Suppressor macrophage treated with lipopolysaccharide for 4 hours (primary cell): ENCODE results near the gene QRFP.

ENCODE experiments used
- DNase-seq: peaks from one replicate; pipeline ENCODE4 v3.0.0-alpha.2; 2020

Gene QRFP

GRCh38 chr9:130888146-130888885, 8.3 kb downstream of the QRFP start:
- DNase-seq = no peak

GRCh38 chr9:130887494-130888144, 9.0 kb downstream of the QRFP start:
- DNase-seq = no peak

GRCh38 chr9:130886981-130887380, 9.6 kb downstream of the QRFP start:
- no peak for DNase-seq

GRCh38 chr9:130885484-130886375, 10.9 kb downstream of the QRFP start:
- no peak for DNase-seq

DNA sequence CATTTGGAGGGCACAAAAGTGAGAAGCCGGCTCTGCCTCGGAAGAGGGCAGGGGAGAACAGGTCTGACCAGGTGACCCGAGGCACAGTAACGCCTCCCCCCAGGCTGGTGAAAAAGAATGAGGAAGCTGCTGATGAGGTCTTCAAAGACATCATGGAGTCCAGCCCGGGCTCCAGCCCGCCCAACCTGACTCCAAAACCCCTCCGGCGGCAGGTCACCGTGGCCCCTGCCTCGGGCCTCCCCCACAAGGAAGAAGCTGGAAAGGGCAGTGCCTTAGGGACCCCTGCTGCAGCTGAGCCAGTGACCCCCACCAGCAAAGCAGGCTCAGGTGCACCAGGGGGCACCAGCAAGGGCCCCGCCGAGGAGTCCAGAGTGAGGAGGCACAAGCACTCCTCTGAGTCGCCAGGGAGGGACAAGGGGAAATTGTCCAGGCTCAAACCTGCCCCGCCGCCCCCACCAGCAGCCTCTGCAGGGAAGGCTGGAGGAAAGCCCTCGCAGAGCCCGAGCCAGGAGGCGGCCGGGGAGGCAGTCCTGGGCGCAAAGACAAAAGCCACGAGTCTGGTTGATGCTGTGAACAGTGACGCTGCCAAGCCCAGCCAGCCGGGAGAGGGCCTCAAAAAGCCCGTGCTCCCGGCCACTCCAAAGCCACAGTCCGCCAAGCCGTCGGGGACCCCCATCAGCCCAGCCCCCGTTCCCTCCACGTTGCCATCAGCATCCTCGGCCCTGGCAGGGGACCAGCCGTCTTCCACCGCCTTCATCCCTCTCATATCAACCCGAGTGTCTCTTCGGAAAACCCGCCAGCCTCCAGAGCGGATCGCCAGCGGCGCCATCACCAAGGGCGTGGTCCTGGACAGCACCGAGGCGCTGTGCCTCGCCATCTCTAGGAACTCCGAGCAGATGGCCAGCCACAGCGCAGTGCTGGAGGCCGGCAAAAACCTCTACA, 11.8 kb downstream of the QRFP start:
- DNase-seq = no peak

DNA sequence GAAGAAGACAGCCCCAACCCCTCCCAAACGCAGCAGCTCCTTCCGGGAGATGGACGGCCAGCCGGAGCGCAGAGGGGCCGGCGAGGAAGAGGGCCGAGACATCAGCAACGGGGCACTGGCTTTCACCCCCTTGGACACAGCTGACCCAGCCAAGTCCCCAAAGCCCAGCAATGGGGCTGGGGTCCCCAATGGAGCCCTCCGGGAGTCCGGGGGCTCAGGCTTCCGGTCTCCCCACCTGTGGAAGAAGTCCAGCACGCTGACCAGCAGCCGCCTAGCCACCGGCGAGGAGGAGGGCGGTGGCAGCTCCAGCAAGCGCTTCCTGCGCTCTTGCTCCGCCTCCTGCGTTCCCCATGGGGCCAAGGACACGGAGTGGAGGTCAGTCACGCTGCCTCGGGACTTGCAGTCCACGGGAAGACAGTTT, 12.5 kb downstream of the QRFP start:
- DNase-seq = no peak

- no peak for DNase-seq
These were observed 13.1 kb downstream of the QRFP start for GRCh38 chr9:130883479-130883878.

DNA sequence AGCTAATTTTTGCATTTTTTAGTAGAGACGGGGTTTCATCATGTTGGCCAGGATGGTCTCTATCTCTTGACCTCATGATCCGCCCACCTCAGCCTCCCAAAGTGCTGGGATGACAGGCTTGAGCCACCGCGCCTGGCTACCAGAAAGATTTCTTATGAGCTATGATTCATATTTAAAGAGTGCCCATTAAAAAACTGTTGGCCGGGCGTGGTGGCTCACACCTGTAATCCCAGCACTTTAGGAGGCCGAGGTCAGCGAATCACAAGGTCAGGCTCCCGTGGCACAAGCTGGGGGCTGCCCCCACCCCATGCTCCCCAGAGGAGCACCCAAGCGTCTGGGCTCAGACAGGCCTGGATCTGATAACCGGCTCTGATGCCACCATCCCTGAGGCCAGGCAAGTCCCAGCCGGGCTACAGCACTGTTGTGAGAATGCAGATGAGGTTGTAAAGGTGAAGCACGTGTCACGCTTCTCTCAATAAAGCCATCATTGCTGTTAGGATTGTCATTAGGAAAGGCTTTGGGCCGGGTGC, 13.9 kb downstream of the QRFP start:
- no peak for DNase-seq

GRCh38 chr9:130881516-130881915, 15.1 kb downstream of the QRFP start:
- no peak for DNase-seq

DNA sequence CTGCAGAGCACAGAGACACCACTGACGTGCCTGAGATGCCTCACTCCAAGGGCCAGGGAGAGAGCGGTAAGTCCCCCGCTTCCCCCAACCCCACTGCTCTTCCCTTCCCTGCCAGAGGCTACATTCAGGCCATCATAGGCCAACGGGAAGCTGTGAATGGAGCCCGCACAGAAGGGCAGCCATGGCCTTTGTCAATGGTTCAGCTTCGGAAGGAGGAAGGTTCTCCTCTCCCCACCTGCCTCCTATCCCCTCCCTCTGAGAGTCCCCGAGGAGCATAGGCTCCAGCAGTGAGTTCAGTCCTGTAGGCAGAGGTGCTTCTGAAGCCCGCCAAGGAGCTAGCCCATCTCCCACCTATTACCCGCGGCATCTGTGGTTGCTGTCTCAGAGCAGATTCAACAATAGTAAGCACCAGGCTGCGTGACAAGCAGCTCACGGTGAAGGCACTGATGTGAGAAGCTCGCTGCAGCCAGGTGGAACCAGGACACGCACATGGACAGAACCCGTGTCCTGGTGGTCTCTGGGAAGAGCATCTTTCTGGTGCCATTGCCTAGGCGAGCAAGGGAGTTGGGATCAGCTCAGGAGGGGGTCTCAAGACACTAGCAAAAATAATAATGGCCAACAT, 15.9 kb downstream of the QRFP start:
- no peak for DNase-seq

DNA sequence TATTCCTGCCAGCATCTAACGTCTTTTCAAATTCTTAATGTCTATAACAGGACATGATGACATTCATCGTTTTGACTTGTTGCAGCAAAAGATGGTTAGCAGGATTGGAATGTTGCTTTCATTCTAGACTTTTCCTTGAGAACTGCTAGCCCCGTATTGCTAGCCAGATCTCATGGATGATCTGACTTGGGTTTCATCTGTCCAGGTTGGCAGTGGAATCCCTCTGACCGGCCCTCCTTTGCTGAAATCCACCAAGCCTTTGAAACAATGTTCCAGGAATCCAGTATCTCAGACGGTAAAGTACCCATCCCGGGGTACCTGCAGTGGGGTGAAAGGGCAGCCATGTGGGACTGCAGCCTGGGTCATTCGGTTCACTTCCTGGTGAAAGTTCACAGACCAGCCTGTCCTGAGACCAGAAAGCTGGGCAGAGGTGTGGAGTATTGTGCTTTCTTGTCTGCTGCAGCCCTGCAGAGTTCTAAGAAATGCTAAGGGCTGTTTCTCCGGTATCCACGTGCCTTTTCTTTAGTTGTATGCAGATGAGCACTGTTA, 16.7 kb downstream of the QRFP start:
- DNase-seq = no peak

DNA sequence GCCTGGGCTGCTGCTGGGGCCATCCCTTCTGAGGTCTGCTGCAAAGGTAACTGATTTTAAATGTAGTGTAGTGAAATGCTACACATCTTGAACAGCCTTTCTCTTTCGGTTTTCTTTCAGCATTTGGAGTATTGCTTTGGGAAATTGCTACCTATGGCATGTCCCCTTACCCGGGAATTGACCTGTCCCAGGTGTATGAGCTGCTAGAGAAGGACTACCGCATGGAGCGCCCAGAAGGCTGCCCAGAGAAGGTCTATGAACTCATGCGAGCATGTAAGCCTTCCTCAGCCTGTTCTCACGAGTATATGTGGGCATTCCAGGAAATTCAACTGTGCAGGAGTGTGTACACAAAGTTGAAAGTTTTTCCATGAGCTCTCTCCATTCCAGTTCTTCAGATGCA, 18.3 kb downstream of the QRFP start:
- no peak for DNase-seq

GRCh38 chr9:130877300-130877699, 19.3 kb downstream of the QRFP start:
- DNase-seq = no peak

DNA sequence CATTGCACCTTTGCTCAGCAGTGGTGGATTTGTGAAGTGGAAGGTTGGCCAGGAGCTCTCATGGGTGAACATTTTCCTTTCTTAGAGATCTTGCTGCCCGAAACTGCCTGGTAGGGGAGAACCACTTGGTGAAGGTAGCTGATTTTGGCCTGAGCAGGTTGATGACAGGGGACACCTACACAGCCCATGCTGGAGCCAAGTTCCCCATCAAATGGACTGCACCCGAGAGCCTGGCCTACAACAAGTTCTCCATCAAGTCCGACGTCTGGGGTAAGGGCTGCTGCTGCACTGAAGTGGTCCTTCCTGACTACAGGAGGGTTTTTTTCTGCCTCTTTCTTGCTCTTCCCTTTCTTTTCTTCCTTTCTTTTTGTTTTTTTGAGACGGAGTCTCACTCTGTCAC, 21.8 kb downstream of the QRFP start:
- DNase-seq = no peak

- DNase-seq = no peak
These were observed 22.6 kb downstream of the QRFP start for GRCh38 chr9:130873966-130874365.

DNA sequence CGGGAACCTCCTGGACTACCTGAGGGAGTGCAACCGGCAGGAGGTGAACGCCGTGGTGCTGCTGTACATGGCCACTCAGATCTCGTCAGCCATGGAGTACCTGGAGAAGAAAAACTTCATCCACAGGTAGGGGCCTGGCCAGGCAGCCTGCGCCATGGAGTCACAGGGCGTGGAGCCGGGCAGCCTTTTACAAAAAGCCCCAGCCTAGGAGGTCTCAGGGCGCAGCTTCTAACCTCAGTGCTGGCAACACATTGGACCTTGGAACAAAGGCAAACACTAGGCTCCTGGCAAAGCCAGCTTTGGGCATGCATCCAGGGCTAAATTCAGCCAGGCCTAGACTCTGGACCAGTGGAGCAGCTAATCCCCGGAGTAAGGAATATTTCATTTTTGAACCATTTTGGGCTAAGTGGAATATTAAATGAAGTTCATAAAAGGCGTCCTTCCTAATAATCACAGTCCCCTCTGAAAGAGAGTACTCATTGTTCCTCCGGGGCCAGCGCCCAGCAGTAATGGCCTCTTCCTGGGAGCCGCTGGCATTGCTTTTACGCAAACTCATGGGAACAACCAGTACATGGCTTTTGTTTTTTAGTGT, 23.6 kb downstream of the QRFP start:
- no peak for DNase-seq

DNA sequence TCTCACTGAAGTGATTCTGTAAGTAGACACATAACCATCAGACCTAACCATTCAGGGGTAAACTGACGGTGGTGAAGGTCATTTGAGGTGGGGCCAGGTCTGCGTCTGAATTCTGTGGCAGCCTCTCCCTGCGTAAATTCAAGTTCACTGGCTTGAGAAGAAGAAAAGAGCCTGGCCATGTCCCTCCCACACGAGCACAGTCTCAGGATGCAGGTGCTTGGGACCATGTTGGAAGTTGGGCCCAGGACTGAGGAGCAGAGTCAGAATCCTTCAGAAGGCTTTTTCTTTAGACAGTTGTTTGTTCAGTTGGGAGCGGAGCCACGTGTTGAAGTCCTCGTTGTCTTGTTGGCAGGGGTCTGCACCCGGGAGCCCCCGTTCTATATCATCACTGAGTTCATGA, 24.1 kb downstream of the QRFP start:
- DNase-seq = no peak

DNA sequence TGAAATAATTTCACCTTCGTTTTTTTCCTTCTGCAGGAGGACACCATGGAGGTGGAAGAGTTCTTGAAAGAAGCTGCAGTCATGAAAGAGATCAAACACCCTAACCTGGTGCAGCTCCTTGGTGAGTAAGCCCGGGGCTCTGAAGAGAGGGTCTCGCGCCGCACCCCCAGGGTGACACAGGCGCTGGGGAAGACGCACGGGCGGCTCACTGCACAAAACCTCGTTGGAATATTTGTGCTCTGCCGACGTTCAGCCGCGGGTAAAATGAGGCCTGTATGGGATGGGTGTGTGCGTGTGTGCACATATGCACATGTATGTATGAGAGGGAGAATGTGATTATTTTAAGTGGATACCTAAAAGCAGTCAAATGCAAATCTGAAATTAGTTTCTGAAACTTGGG, 24.5 kb downstream of the QRFP start:
- no peak for DNase-seq

- no peak for DNase-seq
These were observed 25.1 kb downstream of the QRFP start for GRCh38 chr9:130871395-130872062.
